DMS79 (cell line): ENCODE results near the gene CALM1.

ENCODE experiments used
- DNase-seq: peaks from one replicate; lab custom pipeline; 2025; lab: John Stamatoyannopoulos, UW

Gene CALM1

GRCh38 chr14:90396341-90397339 lies at the start of gene CALM1:
CALM1 (plus strand) TSS chr14:90397029; CDS start chr14:90397231, 202 bp downstream.
- DNase-seq: peak; percentile 82

GRCh38 chr14:90348270-90348669 lies 48.6 kb upstream of the CALM1 start:
- DNase-seq: no peak

- DNase-seq: no peak
Observed at GRCh38 chr14:90349739-90350138, 47.1 kb upstream of the CALM1 start.

- DNase-seq: no peak
Observed at GRCh38 chr14:90354551-90355298, 42.1 kb upstream of the CALM1 start.

GRCh38 chr14:90355540-90356518 lies 41.0 kb upstream of the CALM1 start:
- no peak for DNase-seq

GRCh38 chr14:90356925-90357324 lies 39.9 kb upstream of the CALM1 start:
- DNase-seq: no peak

GRCh38 chr14:90358359-90358758 lies 38.5 kb upstream of the CALM1 start:
- no peak for DNase-seq

- DNase-seq: no peak
Observed at GRCh38 chr14:90361865-90362557, 34.8 kb upstream of the CALM1 start.

- DNase-seq: no peak
Observed at GRCh38 chr14:90362558-90362896, 34.3 kb upstream of the CALM1 start.

- no peak for DNase-seq
Observed at GRCh38 chr14:90368946-90369721, 27.7 kb upstream of the CALM1 start.

- DNase-seq: no peak
Observed at GRCh38 chr14:90373887-90374286, 22.9 kb upstream of the CALM1 start.

- DNase-seq: no peak
Observed at GRCh38 chr14:90374813-90375212, 22.0 kb upstream of the CALM1 start.

GRCh38 chr14:90375934-90376333 lies 20.9 kb upstream of the CALM1 start:
- no peak for DNase-seq

GRCh38 chr14:90378249-90378648 lies 18.6 kb upstream of the CALM1 start:
- no peak for DNase-seq

GRCh38 chr14:90379106-90379505 lies 17.7 kb upstream of the CALM1 start:
- no peak for DNase-seq

GRCh38 chr14:90381011-90381786 lies 15.6 kb upstream of the CALM1 start:
- DNase-seq: no peak

GRCh38 chr14:90381999-90382451 lies 14.8 kb upstream of the CALM1 start:
- DNase-seq: peak; percentile 73

- DNase-seq: peak; percentile 88
Observed at GRCh38 chr14:90382491-90383125, 14.2 kb upstream of the CALM1 start.

- peak; percentile 100 for DNase-seq
Observed at GRCh38 chr14:90383126-90383730, 13.6 kb upstream of the CALM1 start.
